ENCODE data around the gene MANEAL.
A peak's percentile ranks its signal among the peaks of the same experiment; 100 is the strongest.

MANEAL gene

GRCh38 chr1:37828410-37829074 is 34.9 kb downstream of the MANEAL start:
- Mint-ChIP-seq H3K27ac (no peak overlapping the region), H3K9me3 (no peaks in the 10 kb centered on the region), H3K4me3 (no peak overlapping the region), H3K4me1 (peaks cover 10 to 16% of the 10 kb centered on the region in 2 donors), H3K27me3 (no peaks in the 10 kb centered on the region), H3K36me3 (peaks cover 20 to 56% of the 10 kb centered on the region in 2 donors)
- ATAC-seq (replicated peaks) (no peak), DNase-seq (no peak)

- no peak for DNase-seq
Measured at GRCh38 chr1:37831109-37831508, 37.5 kb downstream of the MANEAL start.

DNA sequence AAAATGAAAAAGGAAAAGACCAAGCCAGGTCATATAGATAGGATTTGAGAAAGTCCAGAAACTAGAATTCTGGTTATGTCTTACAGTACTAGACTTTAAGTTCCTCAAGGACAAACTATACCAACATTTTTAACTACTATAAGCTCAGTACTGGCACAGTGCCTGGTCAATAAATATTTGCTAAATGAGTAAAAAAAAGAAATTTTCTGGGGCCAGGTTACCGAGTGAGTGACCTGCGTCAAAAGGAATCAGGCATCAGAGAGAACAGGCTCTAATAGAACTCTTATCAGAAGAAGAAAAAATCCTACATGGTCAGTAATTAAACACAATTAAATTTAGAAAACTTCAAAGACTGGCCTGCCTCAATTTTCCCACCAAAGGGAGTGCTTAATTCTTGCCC is 38.2 kb downstream of the MANEAL start:
- Mint-ChIP-seq H3K4me3 (no peak overlapping the region), H3K27me3 (no peaks in the 10 kb centered on the region), H3K4me1 (no peaks in the 10 kb centered on the region), H3K9me3 (no peaks in the 10 kb centered on the region), H3K27ac (no peak overlapping the region), H3K36me3 (peaks cover 27 to 46% of the 10 kb centered on the region in 2 donors)
- ATAC-seq (replicated peaks) (no peak), DNase-seq (no peak)

More at GRCh38 chr1:37831109-37831508, 37.5 kb downstream of the MANEAL start:
- Mint-ChIP-seq H3K4me1 (peaks cover 0 to 1% of the 10 kb centered on the region in 2 donors), H3K9me3 (no peaks in the 10 kb centered on the region), H3K27me3 (no peaks in the 10 kb centered on the region), H3K4me3 (no peak overlapping the region), H3K36me3 (peaks cover 24 to 53% of the 10 kb centered on the region in 2 donors), H3K27ac (no peak overlapping the region)
- no peak for ATAC-seq (replicated peaks)

DNA sequence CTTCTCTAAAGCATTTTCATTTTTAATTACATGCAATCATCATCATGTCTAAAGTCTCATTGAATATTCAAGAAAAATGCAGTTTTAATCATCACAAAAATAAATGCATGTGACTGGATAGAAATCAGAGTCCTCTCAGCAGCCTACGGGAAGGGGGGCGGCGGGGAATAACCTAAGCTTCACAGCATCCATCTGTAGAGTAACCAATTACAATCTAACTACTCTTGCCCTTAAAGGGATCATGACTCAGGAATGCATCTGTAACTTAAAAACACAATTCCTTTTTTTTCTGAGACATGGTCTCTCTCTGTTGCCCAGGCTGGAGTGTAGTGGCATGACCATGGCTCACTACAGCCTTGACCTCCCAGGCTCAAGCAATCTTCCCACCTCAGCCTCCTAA is 43.1 kb downstream of the MANEAL start:
- Mint-ChIP-seq H3K4me1 (peaks cover 1 to 3% of the 10 kb centered on the region in 2 donors), H3K27me3 (no peaks in the 10 kb centered on the region), H3K27ac (no peak overlapping the region), H3K36me3 (peaks cover 39 to 48% of the 10 kb centered on the region in 2 donors), H3K9me3 (no peaks in the 10 kb centered on the region), H3K4me3 (no peak overlapping the region)
- DNase-seq, result no peak
- ATAC-seq (replicated peaks), result no peak

DNA sequence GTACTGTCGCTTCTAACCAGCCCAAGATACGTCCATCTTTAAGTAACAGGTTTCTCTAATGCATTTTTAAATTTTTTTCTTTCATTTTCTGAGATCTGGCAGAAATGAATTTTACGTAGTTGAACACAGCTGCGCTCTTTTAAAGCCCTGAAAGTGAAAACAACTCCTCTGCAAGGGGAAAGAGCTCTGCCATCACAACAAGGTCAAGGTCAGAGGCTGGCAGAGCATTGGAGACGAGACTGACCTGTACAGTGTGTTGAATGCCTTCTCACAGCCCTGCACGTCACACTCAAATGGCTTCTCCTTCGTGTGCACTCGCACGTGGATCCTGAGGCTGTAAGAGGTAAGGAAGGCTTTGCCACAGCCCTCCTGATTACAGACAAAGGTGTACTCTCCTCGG is 46.0 kb downstream of the MANEAL start:
- Mint-ChIP-seq H3K4me1 (peaks cover 12 to 25% of the 10 kb centered on the region in 2 donors), H3K27ac (no peak overlapping the region), H3K4me3 (no peak overlapping the region), H3K36me3 (peaks cover 41 to 54% of the 10 kb centered on the region in 2 donors), H3K9me3 (no peaks in the 10 kb centered on the region), H3K27me3 (no peaks in the 10 kb centered on the region)
- no peak for ATAC-seq (replicated peaks)
- DNase-seq, result no peak

- Mint-ChIP-seq H3K4me1 (peaks cover 16 to 33% of the 10 kb centered on the region in 2 donors), H3K36me3 (peaks cover 40 to 57% of the 10 kb centered on the region in 2 donors), H3K27me3 (no peaks in the 10 kb centered on the region), H3K4me3 (no peak overlapping the region), H3K9me3 (no peaks in the 10 kb centered on the region), H3K27ac (no peak overlapping the region)
- DNase-seq (no peak), ATAC-seq (replicated peaks) (no peak)
Measured at GRCh38 chr1:37840711-37841110, 47.1 kb downstream of the MANEAL start.

GRCh38 chr1:37841652-37842051 is 48.0 kb downstream of the MANEAL start:
- ATAC-seq (replicated peaks), result no peak
- H3K36me3 Mint-ChIP-seq, result peaks cover 37 to 57% of the 10 kb centered on the region in 2 donors
- no peak overlapping the region for H3K4me3 Mint-ChIP-seq
- no peak for DNase-seq
- no peak overlapping the region for H3K27ac Mint-ChIP-seq
- no peaks in the 10 kb centered on the region for H3K9me3 Mint-ChIP-seq
- H3K27me3 Mint-ChIP-seq, result no peaks in the 10 kb centered on the region
- H3K4me1 Mint-ChIP-seq, result peaks cover 19 to 38% of the 10 kb centered on the region in 2 donors

- no peak overlapping the region for H3K27ac Mint-ChIP-seq
- no peak for DNase-seq
Measured at GRCh38 chr1:37844536-37844935, 50.9 kb downstream of the MANEAL start.

DNA sequence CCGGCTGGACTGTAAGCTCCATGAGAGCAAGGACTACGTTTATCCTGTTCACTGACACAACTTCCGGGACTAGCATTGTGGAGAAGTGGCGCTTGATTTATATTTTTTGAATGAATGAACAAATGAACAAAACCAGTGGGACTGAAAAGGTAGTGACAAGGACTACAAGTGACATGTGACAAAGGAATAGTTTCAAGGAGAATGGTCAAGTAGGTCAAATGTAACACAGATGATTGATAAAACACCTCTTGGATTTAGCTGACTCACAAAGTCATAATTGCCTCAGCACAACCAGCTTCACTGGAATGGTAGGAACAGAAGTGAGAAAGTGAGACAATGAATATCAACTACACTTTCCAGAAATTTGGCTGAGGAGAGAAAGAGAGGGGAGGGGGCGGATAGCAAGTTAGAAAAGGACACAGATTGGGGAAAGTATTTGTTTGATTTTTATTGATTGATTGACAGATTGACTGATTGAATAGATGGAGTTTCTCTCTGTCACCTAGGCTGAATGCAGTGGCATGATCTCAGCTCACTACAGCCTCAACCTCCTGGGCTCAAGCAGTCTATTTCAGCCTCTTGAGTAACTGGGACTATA is 51.5 kb downstream of the MANEAL start:
- peak overlapping the region; percentile 85 for H3K27ac Mint-ChIP-seq
- peaks cover 28 to 38% of the 10 kb centered on the region in 2 donors for H3K36me3 Mint-ChIP-seq

More at GRCh38 chr1:37844536-37844935, 50.9 kb downstream of the MANEAL start:
- H3K4me1 Mint-ChIP-seq, result peaks cover 26 to 49% of the 10 kb centered on the region in 2 donors
- no peaks in the 10 kb centered on the region for H3K27me3 Mint-ChIP-seq
- H3K4me3 Mint-ChIP-seq, result no peak overlapping the region
- ATAC-seq (replicated peaks), result no peak
- peaks cover 34 to 43% of the 10 kb centered on the region in 2 donors for H3K36me3 Mint-ChIP-seq
- no peaks in the 10 kb centered on the region for H3K9me3 Mint-ChIP-seq

GRCh38 chr1:37845786-37846185 is 52.1 kb downstream of the MANEAL start:
- no peak for DNase-seq
- Mint-ChIP-seq H3K4me1 (peaks cover 26 to 49% of the 10 kb centered on the region in 2 donors), H3K36me3 (peaks cover 28 to 34% of the 10 kb centered on the region in 2 donors), H3K27ac (no peak overlapping the region), H3K27me3 (no peaks in the 10 kb centered on the region), H3K4me3 (no peak overlapping the region), H3K9me3 (no peaks in the 10 kb centered on the region)
- ATAC-seq (replicated peaks), result no peak

More for the DNA sequence above, 51.5 kb downstream of the MANEAL start:
- no peak for DNase-seq
- H3K4me1 Mint-ChIP-seq, result peaks cover 26 to 49% of the 10 kb centered on the region in 2 donors
- no peaks in the 10 kb centered on the region for H3K27me3 Mint-ChIP-seq
- H3K9me3 Mint-ChIP-seq, result no peaks in the 10 kb centered on the region
- H3K4me3 Mint-ChIP-seq, result no peak overlapping the region
- no peak for ATAC-seq (replicated peaks)

DNA sequence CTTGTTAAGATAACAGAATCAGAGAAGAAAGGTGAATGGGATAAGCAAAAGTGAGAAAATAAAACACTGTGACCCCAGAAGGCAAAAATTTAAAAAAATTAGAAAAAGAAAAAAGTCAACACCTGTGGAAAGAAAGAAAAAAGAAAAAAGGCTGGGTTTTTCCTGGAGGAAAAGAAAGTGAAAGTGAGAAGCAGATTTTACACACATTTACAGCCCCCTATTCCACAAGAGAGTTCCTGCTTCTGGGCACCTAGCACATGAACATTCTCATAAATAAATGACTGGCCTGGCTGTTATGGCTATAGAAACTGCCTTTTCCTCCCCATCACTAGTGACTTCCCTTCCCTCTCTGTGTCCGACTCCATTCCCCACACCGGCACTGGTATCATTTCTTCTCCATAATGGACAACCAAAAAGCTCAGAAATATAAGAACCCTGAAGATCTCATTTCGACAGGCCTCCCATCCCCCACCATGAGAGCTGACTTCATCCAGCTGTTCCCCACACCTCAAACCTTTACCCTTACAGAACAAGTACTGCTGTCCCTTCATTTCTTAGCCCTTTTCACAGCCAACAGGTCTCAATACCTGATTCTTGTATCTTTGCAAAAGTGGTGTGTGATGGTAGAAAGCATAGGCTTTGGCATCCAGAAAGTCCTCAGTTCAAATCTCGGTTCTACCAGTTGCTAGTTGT is 53.1 kb downstream of the MANEAL start:
- Mint-ChIP-seq H3K9me3 (no peaks in the 10 kb centered on the region), H3K4me3 (peak overlapping the region; percentile 71 to 74), H3K4me1 (peaks cover 25 to 46% of the 10 kb centered on the region in 2 donors), H3K36me3 (peaks cover 24 to 28% of the 10 kb centered on the region in 2 donors), H3K27me3 (no peaks in the 10 kb centered on the region), H3K27ac (peak overlapping the region; percentile 60)
- DNase-seq (no peak), ATAC-seq (replicated peaks) (peak; percentile 33 to 44)

DNA sequence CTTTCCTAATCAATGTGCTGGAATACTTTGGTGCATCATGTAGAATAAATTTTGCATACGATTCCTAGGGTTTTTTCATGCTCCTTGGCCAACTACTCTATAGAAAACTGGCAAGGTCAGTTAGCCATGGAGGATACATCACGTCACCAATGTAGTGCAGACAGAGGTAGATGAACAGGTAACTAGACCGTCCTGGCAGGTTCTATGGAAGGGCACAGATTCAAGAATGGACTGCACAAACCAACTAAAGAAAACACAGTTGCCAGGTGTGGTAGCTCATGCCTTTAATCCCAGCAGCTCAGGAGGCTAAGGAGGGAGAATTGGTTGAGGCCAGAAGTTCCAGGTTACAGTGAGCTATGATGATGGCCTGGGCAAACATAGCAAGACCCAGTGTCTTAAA is 55.8 kb downstream of the MANEAL start:
- Mint-ChIP-seq H3K4me3 (no peak overlapping the region), H3K9me3 (no peaks in the 10 kb centered on the region), H3K27ac (no peak overlapping the region), H3K36me3 (peaks cover 22 to 24% of the 10 kb centered on the region in 2 donors), H3K4me1 (peaks cover 27 to 29% of the 10 kb centered on the region in 2 donors), H3K27me3 (no peaks in the 10 kb centered on the region)
- no peak for DNase-seq
- ATAC-seq (replicated peaks), result no peak

GRCh38 chr1:37850352-37850955 is 56.8 kb downstream of the MANEAL start:
- Mint-ChIP-seq H3K4me1 (peaks cover 23 to 29% of the 10 kb centered on the region in 2 donors), H3K27me3 (no peaks in the 10 kb centered on the region), H3K27ac (no peak overlapping the region), H3K36me3 (peaks cover 16 to 22% of the 10 kb centered on the region in 2 donors), H3K4me3 (no peak overlapping the region), H3K9me3 (no peaks in the 10 kb centered on the region)
- no peak for DNase-seq
- no peak for ATAC-seq (replicated peaks)
